Glomerular endothelial cell (primary cell): ENCODE results near the gene NOS1AP. TPM values are rescaled to one million over a fixed set of nuclear protein-coding genes. Genes with fewer than 3 reads are reported as not detected.

ENCODE experiments used
- DNase-seq: peaks from one replicate; pipeline ENCODE4 v3.0.0-alpha.2; 2011; ENCODE audit warnings: low read depth, low spot score; ENCODE audit errors: extremely low read depth
- total RNA-seq: library from RNA; depleted of rRNA; stranded (reverse); fragments of >200 nt; gene quantifications from 2 replicates; pipeline ENCODE4 v1.2.3, GENCODE V29; 2015

NOS1AP gene
- total RNA-seq, 1 donor from 2014 or later: 2.0 TPM

DNA sequence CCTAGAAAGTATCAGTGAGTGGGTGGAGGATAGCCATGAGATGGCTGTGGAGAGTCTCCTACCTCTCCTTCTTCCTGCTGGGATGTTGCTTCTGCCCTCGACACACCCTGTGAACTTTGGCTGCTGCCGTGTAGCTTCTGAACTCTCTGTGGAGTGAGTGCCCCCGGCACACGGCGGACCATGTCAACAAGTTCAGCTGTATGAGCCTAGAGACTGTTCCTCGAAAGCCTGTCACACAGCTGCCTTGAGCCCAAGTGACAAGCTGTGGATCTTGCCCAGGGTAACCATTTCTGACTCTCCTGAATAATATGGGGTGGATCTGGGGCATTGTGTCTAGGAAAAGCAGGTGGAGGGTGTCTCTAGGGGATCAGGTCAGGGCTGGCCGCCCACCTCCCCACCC is 143.2 kb downstream of the NOS1AP start:
- DNase-seq: no peak

DNA sequence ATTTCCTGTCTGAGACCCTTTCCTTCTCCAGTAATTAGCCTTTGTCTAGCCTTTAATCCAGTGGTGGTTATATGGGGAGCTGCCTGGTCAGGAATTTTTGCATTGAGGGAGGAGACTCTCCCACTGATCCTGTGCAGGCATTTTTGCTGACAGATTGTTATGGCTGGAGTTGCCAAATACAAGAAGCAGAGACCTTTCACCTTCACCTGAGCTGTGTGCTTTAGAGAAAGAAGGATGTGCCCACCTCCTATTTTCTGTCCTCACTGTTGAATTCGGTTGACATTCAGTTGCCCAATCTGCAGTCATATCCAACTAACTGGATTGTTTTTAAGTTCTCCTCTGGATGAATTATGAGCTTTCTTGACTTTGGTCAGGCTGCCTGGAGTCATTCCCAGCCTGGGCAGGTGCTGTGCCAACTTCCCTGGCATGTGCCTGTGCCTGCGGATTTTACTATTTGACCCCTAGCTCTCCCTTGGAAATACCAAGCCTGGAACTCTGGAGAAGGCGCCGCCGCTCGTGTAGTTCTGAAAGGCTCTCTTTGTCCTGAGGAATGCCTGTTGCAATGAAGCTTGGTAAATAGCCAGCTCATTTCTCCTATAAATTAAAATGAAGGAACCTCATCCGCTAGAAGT is 143.9 kb downstream of the NOS1AP start:
- no peak for DNase-seq

DNA sequence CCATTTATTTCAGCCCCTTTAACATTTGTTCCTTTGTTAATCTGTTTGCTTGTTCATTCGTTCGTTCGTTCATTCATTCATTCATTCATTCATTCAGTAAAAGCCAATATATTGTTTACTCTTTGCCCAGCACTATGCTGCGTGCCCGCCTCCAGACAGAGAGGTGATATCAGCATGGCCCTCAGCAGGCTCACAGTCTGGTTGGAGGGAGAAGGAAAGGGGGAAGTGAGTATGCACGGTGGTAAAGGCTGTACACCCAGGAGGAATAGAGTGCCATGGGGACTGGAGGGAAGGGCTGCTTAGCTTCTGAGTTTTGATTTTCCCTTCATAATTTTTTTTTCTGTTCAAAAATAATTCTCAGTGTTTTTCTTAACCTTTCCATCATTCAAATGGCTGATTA is 144.7 kb downstream of the NOS1AP start:
- DNase-seq: no peak

DNA sequence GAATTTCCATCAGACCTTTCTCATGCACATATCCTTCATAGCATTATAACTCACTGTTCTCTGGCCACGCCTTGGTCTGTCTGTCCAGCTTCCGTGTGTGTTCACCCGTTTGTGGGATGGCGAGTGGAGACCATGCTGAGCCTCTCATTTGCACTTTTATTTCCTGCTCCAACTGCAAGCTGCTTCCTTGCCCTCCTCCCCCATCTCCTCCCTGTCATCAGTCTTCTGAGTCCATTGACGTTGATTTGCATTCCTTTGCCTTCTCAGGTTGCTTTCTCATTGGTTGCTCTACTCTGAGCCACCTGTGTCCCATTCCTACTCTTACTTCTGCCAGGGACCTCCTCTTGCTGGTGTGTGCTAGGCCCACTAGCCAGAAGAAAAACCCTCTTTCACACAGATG is 146.4 kb downstream of the NOS1AP start:
- DNase-seq: no peak

DNA sequence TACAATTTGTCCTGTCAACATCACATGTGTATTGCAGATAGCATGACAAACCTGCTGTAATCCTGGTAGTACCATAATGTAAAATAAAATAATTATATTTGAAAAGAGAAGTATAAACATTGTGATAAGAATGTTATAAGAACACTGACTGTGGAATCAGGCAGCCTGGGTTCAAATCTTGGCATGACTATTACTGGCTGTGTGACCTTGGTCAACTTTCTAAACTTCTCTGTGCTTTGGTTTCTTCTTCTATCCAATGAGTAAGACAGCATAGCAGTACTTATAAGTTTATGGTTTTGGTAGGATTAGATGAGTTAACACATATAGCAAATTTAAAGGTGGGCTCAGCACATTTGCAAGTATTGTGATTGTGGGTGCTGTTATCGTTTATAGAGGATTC is 147.1 kb downstream of the NOS1AP start:
- no peak for DNase-seq

DNA sequence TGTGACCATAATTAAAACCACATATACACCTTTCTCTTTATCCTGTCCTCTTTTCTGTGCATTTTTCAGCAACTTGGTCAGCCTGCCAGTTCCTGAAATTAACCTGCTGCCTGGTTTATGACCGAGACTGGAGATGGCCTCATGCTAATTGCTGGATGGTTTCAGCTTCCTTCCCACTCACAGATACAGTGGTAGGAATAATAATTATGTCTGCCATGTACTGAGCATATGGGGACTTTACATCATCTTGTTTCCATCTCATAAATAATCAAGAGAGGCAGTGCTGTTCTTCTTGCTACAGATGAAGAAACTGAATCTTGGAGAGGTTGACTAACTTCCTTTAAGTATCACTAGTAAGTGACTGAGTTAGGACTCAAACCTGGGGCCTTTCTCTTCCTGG is 148.2 kb downstream of the NOS1AP start:
- DNase-seq: no peak

DNA sequence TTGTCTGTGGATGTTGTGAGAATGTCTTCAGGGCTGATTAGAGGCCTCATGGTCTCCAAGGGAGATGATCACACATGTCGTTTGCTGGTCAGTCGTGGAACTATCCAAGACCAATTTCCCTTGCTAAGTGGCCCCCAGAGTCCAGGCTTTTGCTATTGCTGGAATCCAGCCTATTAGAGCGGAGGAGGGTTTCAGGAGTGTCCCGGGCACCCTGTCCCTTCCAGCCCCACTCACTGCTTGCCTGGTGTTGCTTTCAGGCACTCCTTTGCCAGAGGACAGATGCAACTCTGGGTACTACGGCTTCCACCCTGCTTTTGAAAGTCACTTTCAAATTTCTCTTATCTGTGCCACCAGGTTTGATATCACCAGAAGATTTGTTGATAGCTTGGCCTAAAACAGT is 149.1 kb downstream of the NOS1AP start:
- no peak for DNase-seq

DNA sequence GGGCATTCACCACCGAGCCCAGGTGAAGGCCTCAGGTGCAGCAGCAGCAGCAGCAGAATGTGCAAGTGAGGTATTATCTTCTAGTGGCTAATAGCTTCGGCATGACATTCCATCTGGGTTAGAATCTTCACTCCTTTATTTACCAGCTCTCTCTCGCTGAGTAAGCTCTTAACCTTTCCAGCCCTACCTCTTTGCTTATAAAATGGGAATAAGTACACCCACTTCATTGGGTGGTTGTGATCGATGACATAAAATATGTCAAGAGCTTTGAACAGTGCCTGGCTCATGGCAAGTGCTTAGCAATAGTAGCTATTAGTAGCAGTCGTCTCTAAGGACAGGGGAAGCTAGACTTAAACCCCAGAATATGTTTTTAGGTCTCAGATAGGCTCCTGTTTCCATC is 149.5 kb downstream of the NOS1AP start:
- no peak for DNase-seq

DNA sequence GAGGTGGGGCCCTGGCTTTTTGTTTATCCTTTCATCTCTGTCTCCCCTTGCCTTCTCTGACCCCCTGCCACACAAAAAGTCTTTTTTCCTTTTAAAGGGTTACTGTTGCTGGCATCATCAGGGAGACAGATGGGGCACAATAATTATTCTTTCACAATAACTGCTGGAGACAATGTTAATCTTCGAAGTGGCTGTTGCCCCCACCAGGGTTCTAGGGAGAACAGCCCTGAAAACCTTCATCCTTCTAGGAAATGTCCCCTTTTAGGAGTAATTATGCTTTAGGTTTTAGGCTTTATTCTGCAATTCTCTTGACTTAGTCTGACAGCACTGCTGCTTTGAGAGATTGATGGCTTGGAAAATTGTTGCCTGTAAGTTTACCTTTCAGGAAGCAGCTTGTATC is 150.0 kb downstream of the NOS1AP start:
- no peak for DNase-seq

DNA sequence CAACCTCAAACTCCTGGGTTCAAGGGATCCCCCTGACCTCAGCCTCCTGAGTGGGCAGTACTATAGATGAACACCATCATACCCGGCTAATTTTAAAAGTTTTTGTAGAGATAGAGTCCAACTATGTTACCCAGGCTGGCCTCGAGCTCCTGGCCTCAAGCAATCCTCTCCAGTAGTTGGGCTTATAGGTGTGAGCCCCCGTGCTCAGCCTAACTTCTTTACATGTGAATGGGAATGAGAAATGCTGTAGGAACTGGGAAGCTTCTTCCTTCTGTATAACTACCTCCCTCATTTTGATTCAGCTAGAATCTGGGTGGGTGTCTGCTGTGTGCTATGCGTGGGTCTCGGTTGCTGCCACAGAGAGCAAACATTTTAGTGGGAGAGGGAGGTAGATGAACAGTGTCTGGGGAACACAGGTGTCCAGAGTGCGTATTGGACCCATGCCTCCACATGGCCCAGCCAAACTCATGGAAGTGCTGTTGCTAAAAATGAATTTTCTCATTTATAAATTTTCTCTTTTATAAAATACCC is 150.6 kb downstream of the NOS1AP start:
- DNase-seq: no peak

DNA sequence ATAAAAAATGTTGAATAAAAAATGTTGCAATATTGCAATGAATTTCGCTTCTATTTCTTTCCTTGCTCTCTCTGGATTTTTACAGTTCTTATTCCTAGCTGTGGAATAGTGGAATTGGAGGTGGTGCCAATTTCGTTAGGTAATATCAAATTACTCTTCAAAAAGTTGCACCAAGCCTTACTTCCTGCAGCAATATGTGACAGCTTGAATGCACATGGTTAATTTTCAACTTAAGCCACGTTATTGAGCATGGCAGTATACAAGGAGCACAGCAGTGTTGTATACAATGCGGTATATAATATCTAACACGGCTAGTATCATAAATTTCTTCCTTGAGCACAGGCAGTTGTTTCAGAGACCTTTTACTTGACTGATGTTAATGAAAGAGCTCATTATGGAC is 152.5 kb downstream of the NOS1AP start:
- DNase-seq: no peak

DNA sequence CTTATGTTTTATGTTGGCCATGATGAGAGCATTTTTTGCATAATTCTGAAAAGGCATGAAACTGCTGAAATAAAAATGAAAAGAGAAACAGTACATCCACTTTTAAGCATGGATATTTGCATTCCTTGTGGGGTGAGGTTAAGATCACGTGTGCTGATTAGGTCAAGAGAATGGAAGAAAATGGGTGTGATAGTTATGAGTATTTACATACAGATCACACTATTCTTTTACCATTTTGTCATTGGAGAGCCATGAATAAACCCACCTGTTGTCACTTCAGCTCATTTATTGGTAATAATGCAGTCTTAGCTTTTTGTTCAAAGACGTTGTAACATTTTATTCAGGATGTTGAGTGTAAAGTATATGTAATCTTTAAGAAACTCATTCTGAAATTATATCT is 153.2 kb downstream of the NOS1AP start:
- DNase-seq: no peak

DNA sequence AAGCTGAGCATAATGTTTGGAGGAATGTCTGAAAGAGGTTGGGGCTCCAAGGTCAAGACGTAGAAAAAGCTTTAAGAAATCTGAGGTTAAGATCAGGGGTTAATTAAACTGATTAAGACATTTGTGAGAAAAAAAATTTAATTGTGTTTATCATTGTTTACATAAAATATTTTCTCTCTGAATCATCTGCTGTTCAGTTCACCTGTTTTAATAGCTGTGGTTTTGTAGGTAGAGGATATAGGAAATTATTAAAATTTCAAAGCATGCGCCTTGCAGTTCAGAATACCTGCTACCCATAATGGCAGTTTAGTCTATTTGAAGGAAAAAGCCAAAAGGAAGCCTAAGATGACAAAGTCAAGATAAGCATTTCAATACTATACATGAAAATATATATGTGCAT is 154.0 kb downstream of the NOS1AP start:
- DNase-seq: no peak

DNA sequence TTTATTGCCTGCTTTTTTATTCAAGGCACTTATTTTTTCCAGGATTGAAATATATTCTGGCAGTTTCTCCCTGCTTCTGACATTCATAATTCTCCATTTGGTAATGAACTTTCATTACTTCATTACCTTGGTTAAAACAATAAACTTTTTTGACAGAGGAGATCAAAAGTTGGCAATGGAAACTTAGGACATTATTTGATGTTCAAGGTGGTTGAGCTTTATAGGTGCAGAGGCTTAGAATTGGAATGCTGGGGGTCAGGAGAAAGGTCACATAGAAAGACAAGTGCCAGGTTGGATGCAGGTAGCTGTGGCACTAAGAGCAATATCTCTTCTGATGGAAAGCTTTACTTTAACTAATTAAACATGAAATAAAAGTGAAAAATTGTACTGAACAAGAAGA is 154.8 kb downstream of the NOS1AP start:
- no peak for DNase-seq

DNA sequence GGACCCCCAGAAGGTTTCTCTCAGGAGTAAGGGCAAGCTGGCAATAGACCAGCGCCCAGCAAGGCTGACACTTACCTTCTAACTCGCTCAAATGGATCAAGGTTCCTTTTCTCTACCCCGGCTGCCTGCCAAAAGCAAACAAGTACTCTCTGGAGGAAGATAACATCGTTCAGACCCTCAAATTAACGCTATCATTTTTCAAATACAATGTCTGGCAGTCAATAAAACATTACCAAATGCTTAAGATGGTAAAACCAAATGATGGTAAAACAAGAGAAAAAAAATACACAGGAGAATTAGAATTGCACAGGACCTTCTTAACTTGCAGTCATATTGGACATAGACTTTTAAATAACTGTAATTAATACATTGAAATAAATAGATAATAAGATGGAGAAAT is 159.1 kb downstream of the NOS1AP start:
- no peak for DNase-seq

DNA sequence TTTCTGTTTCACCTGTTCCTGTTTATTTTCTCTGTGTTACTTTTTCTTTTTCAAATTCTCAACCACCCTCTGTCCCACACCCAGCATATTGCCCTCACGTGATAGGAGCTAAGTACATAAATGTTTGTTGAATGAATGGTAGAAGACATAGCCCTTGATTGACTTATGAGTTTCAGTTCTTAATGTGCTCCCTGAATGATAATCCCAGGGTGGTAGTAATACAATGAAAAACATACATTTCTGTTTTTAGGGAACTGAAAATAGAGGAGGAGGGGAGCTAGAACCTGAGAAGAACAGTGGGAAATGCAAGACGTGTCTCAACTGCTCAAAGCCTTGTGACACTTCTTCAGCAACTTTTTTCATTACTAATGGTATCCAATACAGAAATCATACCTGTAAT is 160.1 kb downstream of the NOS1AP start:
- no peak for DNase-seq

DNA sequence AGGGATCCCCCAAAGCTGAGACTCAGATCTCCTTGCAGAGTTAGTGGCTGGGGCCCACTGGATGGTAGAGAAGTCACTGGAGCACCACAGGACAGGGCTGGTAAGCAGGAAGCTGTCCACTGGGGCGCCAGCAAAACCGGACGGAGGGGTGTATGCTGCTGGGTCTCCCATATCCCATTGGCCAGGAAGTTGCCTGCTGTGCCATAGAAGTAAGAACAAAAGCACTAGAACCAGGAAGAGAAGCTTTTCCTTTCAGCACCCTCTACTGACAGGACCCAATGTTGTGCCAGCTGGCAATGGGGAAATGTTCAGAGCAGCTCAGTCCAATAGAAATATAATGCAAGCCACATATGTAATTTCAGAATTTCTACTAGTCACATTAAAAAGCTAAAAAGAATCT is 160.6 kb downstream of the NOS1AP start:
- no peak for DNase-seq

DNA sequence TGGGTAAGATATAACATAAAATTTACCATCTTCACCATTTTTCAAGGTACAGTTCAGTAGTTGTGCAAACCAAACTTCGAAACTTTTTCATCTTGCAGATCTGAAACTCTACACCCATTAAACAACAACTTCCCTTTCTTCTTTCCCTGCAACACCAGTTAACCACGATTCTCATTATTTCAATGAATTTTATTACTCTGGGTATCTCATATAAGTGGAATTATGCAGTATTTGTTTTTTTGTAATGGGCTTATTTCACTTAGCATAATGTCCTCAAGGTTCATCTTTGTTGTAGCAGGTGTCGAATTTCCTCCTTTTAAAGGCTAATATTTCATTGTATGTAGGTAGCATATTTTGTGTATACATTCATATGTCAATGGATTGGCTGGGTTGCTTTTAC is 161.0 kb downstream of the NOS1AP start:
- no peak for DNase-seq

DNA sequence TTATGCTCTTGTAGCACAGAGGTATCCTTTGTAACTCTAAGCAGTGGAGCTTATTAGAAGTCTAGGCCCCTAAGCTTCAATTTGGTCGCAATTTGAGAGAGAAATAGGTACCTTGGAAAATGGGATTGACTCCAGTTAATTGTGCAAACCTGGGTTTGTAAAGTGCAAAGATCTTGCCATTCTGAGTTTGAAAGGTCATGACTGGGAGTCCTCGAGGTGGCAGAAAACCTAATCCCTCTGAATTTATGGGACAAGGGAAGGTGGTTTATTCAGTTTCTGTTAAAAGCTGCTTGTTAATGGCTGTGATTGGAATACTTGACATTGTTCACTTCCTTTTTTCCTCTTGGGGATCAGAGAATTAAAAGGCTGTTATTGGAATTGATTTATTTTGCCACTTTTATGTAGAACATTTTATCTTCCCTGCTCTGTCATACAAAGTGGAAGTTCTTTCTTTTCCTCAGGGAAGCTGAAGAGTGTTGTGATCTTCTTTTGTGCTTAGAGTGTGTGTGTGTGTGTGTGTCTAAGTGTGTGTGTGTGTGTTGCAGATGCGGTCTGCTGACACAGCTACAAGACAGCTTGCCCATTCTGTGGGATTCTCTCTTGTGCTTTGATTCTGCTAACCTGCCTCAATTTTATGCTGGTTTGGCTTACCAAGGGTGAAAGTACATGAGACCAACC is 162.7 kb downstream of the NOS1AP start:
- no peak for DNase-seq

DNA sequence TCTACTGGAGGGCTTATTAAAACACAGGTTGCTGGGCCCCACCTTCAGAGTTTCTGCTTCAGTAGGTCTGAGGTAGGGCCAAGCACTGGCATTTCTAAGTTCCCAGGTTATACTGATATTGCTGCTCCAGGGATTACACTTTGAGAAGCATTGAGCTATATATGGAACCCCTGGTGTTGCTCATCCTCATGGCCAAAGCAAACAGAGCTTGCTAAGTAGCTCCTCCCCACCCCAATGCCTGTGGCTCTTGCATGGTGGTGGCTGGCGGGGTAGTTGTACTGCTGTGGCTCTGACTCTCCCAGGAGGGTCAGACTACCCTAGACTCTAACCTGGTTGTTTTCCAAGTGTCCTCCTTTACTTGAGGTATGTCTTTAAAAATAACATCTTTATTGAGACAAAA is 163.6 kb downstream of the NOS1AP start:
- DNase-seq: no peak

DNA sequence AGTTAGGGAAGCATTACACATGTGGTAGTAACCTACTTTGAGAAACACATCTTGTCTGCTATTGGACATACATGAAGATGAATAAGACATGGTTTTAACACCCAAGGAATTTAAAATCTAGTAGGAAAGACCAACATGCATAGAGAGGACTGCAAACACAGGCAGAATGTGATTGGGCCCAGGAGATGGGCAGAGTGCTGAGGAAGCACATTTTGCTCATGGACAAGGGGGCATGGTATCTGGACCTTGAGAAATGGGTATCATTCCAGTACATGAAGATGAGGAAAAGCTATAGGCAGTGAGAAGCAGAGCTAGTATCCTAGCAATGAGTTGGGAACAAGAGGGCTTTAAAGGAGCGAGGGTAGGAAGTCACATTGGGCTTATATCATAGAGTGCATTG is 164.4 kb downstream of the NOS1AP start:
- DNase-seq: no peak

DNA sequence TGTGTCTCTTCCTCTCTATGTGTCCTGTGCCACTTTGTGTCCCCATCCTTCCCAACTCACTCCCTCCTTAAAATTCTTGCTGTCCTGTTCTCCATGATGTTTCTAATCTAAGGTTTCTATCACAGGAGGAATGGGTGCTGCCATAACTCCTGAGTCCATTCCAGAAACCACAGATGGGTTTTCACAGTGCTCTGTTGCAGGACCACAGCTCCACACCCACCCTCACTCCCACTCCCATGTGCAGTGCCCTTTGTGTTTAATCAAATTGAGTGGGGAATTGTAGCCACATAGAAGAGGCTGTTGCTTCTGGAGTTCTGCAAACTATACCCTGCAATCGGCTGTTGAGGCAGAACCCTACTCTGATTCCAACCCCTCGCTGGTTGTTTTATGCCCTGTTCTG is 165.1 kb downstream of the NOS1AP start:
- DNase-seq: no peak
